Measurements from ENCODE around the gene DOCK1.

The DOCK1 gene

GRCh38 chr10:127413326-127413725 is 508.1 kb downstream of the DOCK1 start:
- H3K14ac ChIP-seq (ENCODE audit: low read length in 2 of 2): no peak overlapping the region
- no peak overlapping the region for H3K18ac ChIP-seq (ENCODE audit: low read depth in 1 of 2, low read length in 2 of 2)
- DNase-seq: no peak
- H3K4me3 ChIP-seq (ENCODE audit: insufficient read depth in 1 of 2, low read depth in 1 of 2, low read length in 2 of 2): no peak overlapping the region
- no peak overlapping the region for H3K4ac ChIP-seq (ENCODE audit: low read depth in 1 of 2, low read length in 2 of 2)
- no peaks in the 10 kb centered on the region for H3K9me3 ChIP-seq (ENCODE audit: control insufficient read depth, low read length)
- H4K91ac ChIP-seq (ENCODE audit: low read length): peak overlapping the region; percentile 11
- no peak overlapping the region for H3K23ac ChIP-seq (ENCODE audit: low read length in 2 of 2)
- H2AFZ ChIP-seq (ENCODE audit: low read depth, low read length): no peak overlapping the region
- no peak overlapping the region for H2BK5ac ChIP-seq (ENCODE audit: low read depth, low read length, poor library complexity, severe bottlenecking)
- 93% methylated on average over 11 of the region's 11 CpGs for WGBS
- H3K4me1 ChIP-seq (ENCODE audit: control insufficient read depth, insufficient read depth, low read depth, low read length): peaks cover 3% of the 10 kb centered on the region
- no peak overlapping the region for H2BK120ac ChIP-seq (ENCODE audit: low read depth, low read length)
- H3K9ac ChIP-seq (ENCODE audit: low read length): no peak overlapping the region
- no peak overlapping the region for H4K8ac ChIP-seq (ENCODE audit: low read length)
- H3K79me1 ChIP-seq (replicated peaks; ENCODE audit: low read length, poor library complexity, severe bottlenecking): no peaks in the 10 kb centered on the region
- H3K36me3 ChIP-seq (ENCODE audit: control insufficient read depth in 1 of 2, insufficient read depth in 2 of 2, low read depth in 1 of 2, low read length in 2 of 2): peaks cover 33 to 44% of the 10 kb centered on the region in 2 experiments
- no peak overlapping the region for H2BK12ac ChIP-seq (ENCODE audit: low read length in 2 of 2)
- H3K4me2 ChIP-seq (ENCODE audit: low read length, poor library complexity, severe bottlenecking): no peak overlapping the region
- H3K27me3 ChIP-seq (ENCODE audit: control insufficient read depth in 1 of 2, insufficient read depth in 1 of 2, low read length in 2 of 2): no peaks in the 10 kb centered on the region
- no peak overlapping the region for H2BK15ac ChIP-seq (ENCODE audit: low read depth, poor library complexity, severe bottlenecking)
- H2AK5ac ChIP-seq (ENCODE audit: low read length, severe bottlenecking): no peak overlapping the region
- H3K27ac ChIP-seq (ENCODE audit: low read length, poor library complexity, severe bottlenecking): no peak overlapping the region

DNA sequence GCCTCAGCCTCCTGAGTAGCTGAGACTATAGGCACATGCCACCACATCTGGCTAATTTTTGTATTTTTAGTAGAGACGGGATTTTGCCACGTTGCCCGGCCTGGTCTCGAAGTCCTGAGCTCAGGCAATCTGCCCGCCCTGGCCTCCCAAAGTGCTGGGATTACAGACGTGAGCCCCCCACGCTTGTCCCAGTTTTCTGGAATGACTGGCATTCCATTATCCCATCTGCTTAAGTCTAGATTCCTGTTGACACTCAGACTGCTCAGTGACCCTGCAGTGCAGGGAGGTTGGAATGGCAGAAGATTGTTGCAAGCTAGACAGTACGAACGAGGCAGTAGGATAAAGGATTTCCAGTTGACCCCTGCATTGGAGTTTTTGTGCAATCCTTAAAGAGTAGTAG is 508.8 kb downstream of the DOCK1 start:
- H3K27me3 ChIP-seq (ENCODE audit: control insufficient read depth in 1 of 2, insufficient read depth in 1 of 2, low read length in 2 of 2): no peaks in the 10 kb centered on the region
- WGBS: 85% methylated on average over 9 of the region's 9 CpGs
- no peak for DNase-seq

DNA sequence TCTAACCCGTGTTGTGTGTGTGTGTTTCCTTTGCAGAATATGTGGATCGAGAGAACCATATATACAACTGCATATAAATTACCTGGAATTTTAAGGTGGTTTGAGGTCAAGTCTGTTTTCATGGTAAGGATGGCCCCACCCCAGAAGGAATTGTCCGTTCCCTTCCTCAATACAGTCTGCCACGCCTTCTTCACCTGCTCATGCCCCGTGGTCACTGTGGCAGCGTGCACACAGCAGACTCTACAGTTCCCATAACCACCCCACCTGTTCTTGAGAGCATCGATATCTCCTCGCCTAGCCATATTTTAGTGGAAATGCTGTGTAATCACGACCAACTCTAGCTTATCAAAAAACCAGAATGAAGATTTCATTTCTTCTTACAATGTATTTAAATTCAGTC is 509.9 kb downstream of the DOCK1 start:
- H3K4me2 ChIP-seq (ENCODE audit: low read length, poor library complexity, severe bottlenecking): no peak overlapping the region
- no peak overlapping the region for H2BK120ac ChIP-seq (ENCODE audit: low read depth, low read length)
- no peak overlapping the region for H2BK5ac ChIP-seq (ENCODE audit: low read depth, low read length, poor library complexity, severe bottlenecking)
- no peak overlapping the region for H3K18ac ChIP-seq (ENCODE audit: low read depth in 1 of 2, low read length in 2 of 2)
- no peak for DNase-seq
- no peak overlapping the region for H2AFZ ChIP-seq (ENCODE audit: low read depth, low read length)
- H3K36me3 ChIP-seq (ENCODE audit: control insufficient read depth in 1 of 2, insufficient read depth in 2 of 2, low read depth in 1 of 2, low read length in 2 of 2): peaks cover 50 to 52% of the 10 kb centered on the region in 2 experiments
- no peak overlapping the region for H3K4me3 ChIP-seq (ENCODE audit: insufficient read depth in 1 of 2, low read depth in 1 of 2, low read length in 2 of 2)
- H3K14ac ChIP-seq (ENCODE audit: low read length in 2 of 2): no peak overlapping the region
- H2AK5ac ChIP-seq (ENCODE audit: low read length, severe bottlenecking): no peak overlapping the region
- H2BK15ac ChIP-seq (ENCODE audit: low read depth, poor library complexity, severe bottlenecking): no peak overlapping the region
- H4K91ac ChIP-seq (ENCODE audit: low read length): no peak overlapping the region
- H2BK12ac ChIP-seq (ENCODE audit: low read length in 2 of 2): no peak overlapping the region
- H3K4ac ChIP-seq (ENCODE audit: low read depth in 1 of 2, low read length in 2 of 2): no peak overlapping the region
- H3K9ac ChIP-seq (ENCODE audit: low read length): no peak overlapping the region
- H3K9me3 ChIP-seq (ENCODE audit: control insufficient read depth, low read length): no peaks in the 10 kb centered on the region
- no peak overlapping the region for H3K27ac ChIP-seq (ENCODE audit: low read length, poor library complexity, severe bottlenecking)
- H3K79me1 ChIP-seq (replicated peaks; ENCODE audit: low read length, poor library complexity, severe bottlenecking): no peaks in the 10 kb centered on the region
- peaks cover 3% of the 10 kb centered on the region for H3K4me1 ChIP-seq (ENCODE audit: control insufficient read depth, insufficient read depth, low read depth, low read length)
- WGBS: 78% methylated on average over 5 of the region's 9 CpGs
- H4K8ac ChIP-seq (ENCODE audit: low read length): no peak overlapping the region
- H3K23ac ChIP-seq (ENCODE audit: low read length in 2 of 2): peak overlapping the region in 1 of 2 experiments; percentile 47
- no peaks in the 10 kb centered on the region for H3K27me3 ChIP-seq (ENCODE audit: control insufficient read depth in 1 of 2, insufficient read depth in 1 of 2, low read length in 2 of 2)

More for the DNA sequence above, 508.8 kb downstream of the DOCK1 start:
- Histone ChIP-seq H3K27ac (ENCODE audit: low read length, poor library complexity, severe bottlenecking) (no peak overlapping the region), H3K18ac (ENCODE audit: low read depth in 1 of 2, low read length in 2 of 2) (no peak overlapping the region), H2BK5ac (ENCODE audit: low read depth, low read length, poor library complexity, severe bottlenecking) (no peak overlapping the region), H4K8ac (ENCODE audit: low read length) (no peak overlapping the region), H2BK120ac (ENCODE audit: low read depth, low read length) (no peak overlapping the region), H3K4me1 (ENCODE audit: control insufficient read depth, insufficient read depth, low read depth, low read length) (peaks cover 3% of the 10 kb centered on the region), H3K14ac (ENCODE audit: low read length in 2 of 2) (no peak overlapping the region), H3K9ac (ENCODE audit: low read length) (no peak overlapping the region), H3K4me2 (ENCODE audit: low read length, poor library complexity, severe bottlenecking) (no peak overlapping the region), H3K9me3 (ENCODE audit: control insufficient read depth, low read length) (no peaks in the 10 kb centered on the region), H2AK5ac (ENCODE audit: low read length, severe bottlenecking) (no peak overlapping the region), H2BK12ac (ENCODE audit: low read length in 2 of 2) (no peak overlapping the region), H2BK15ac (ENCODE audit: low read depth, poor library complexity, severe bottlenecking) (no peak overlapping the region), H4K91ac (ENCODE audit: low read length) (no peak overlapping the region), H3K4me3 (ENCODE audit: insufficient read depth in 1 of 2, low read depth in 1 of 2, low read length in 2 of 2) (no peak overlapping the region), H3K79me1 (replicated peaks; ENCODE audit: low read length, poor library complexity, severe bottlenecking) (no peaks in the 10 kb centered on the region), H3K23ac (ENCODE audit: low read length in 2 of 2) (no peak overlapping the region), H3K4ac (ENCODE audit: low read depth in 1 of 2, low read length in 2 of 2) (no peak overlapping the region), H3K36me3 (ENCODE audit: control insufficient read depth in 1 of 2, insufficient read depth in 2 of 2, low read depth in 1 of 2, low read length in 2 of 2) (peaks cover 39 to 51% of the 10 kb centered on the region in 2 experiments), H2AFZ (ENCODE audit: low read depth, low read length) (no peak overlapping the region)

- no peak for DNase-seq
- Histone ChIP-seq H3K27ac (ENCODE audit: low read length, poor library complexity, severe bottlenecking) (no peak overlapping the region), H2AK5ac (ENCODE audit: low read length, severe bottlenecking) (no peak overlapping the region), H3K9ac (ENCODE audit: low read length) (no peak overlapping the region), H2BK120ac (ENCODE audit: low read depth, low read length) (no peak overlapping the region), H2BK15ac (ENCODE audit: low read depth, poor library complexity, severe bottlenecking) (no peak overlapping the region), H3K79me1 (replicated peaks; ENCODE audit: low read length, poor library complexity, severe bottlenecking) (no peaks in the 10 kb centered on the region), H3K18ac (ENCODE audit: low read depth in 1 of 2, low read length in 2 of 2) (no peak overlapping the region), H3K14ac (ENCODE audit: low read length in 2 of 2) (no peak overlapping the region), H3K4me1 (ENCODE audit: control insufficient read depth, insufficient read depth, low read depth, low read length) (peaks cover 3% of the 10 kb centered on the region), H3K4ac (ENCODE audit: low read depth in 1 of 2, low read length in 2 of 2) (no peak overlapping the region), H3K4me3 (ENCODE audit: insufficient read depth in 1 of 2, low read depth in 1 of 2, low read length in 2 of 2) (no peak overlapping the region), H3K4me2 (ENCODE audit: low read length, poor library complexity, severe bottlenecking) (no peak overlapping the region), H2BK5ac (ENCODE audit: low read depth, low read length, poor library complexity, severe bottlenecking) (no peak overlapping the region), H3K9me3 (ENCODE audit: control insufficient read depth, low read length) (no peaks in the 10 kb centered on the region), H4K91ac (ENCODE audit: low read length) (no peak overlapping the region), H2BK12ac (ENCODE audit: low read length in 2 of 2) (no peak overlapping the region), H3K23ac (ENCODE audit: low read length in 2 of 2) (no peak overlapping the region), H2AFZ (ENCODE audit: low read depth, low read length) (no peak overlapping the region), H4K8ac (ENCODE audit: low read length) (no peak overlapping the region), H3K27me3 (ENCODE audit: control insufficient read depth in 1 of 2, insufficient read depth in 1 of 2, low read length in 2 of 2) (no peaks in the 10 kb centered on the region), H3K36me3 (ENCODE audit: control insufficient read depth in 1 of 2, insufficient read depth in 2 of 2, low read depth in 1 of 2, low read length in 2 of 2) (peaks cover 53 to 57% of the 10 kb centered on the region in 2 experiments)
- WGBS: 94% methylated on average over 11 of the region's 12 CpGs
Measured at GRCh38 chr10:127415901-127416581, 510.8 kb downstream of the DOCK1 start.
